ENCODE results near the gene ABAT.

- TF ChIP-seq CTCF (IDR thresholded peaks at IDR 0.05 in 2 of 3, conservative IDR thresholded peaks at IDR 0.05 in 1 of 3; ENCODE audit: borderline replicate concordance in 1 of 3, insufficient read depth in 1 of 3, low read depth in 2 of 3, low read length in 2 of 3): no peak
- no peak for TF ChIP-seq POLR2AphosphoS5 (IDR thresholded peaks at IDR 0.05; ENCODE audit: low read depth, low read length)
These were observed 11.7 kb downstream of the ABAT start for GRCh38 chr16:8686031-8686621.
